Activated effector memory CD4-positive, alpha-beta T cell treated with anti-CD3 and anti-CD28 coated beads, Interleukin-2, amount 50 U/mL, for 16 hours (primary cell): ENCODE measurements around the gene DSCAM.

Experiments used
- DNase-seq: peaks from one replicate; pipeline ENCODE4 v3.0.0-alpha.2; 2020

DSCAM gene

DNA sequence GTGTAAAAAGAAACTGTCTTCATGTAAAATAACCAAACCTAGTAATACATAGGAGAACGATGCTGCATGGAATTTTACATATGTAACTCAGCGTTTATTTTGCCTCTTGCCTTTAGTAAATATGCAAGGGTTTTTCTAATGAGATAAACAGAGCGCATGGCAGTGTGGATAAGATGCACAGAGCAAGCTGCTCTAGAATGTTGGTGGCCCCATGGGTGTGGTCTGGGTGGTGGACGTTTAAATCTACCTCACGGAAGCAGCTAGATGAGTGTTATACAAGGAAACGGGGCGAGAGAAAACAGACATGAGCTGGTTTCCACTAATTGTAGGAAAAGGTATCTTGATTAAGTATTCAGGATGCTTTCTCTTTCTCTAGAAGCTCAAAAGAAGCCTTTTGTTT lies 205.9 kb downstream of the DSCAM start:
- no peak for DNase-seq

DNA sequence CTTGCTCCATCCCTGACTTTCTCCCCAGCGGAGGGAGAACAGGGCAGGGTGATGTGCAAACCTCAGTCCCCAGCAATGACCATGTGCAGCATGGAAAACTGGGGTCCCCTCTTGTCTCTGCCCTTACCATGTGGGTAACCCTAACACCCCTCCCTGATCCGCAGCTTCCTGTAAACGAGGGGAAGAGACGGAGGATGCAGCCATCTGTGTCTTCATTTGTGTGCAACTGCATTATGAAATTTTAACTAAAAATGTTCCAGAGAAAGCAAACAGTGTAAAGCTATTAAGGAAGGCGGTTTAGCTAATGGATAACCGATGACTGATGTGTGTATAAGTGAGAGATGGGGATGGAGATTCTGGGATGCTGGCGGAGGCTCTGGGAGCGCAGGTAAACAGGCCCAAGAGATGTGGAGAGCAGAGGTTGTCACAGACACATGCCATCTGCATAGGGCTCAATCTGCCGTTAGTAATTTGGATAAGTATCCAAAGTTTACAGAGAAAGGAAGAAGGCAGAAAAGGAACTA lies 206.6 kb downstream of the DSCAM start:
- no peak for DNase-seq

DNA sequence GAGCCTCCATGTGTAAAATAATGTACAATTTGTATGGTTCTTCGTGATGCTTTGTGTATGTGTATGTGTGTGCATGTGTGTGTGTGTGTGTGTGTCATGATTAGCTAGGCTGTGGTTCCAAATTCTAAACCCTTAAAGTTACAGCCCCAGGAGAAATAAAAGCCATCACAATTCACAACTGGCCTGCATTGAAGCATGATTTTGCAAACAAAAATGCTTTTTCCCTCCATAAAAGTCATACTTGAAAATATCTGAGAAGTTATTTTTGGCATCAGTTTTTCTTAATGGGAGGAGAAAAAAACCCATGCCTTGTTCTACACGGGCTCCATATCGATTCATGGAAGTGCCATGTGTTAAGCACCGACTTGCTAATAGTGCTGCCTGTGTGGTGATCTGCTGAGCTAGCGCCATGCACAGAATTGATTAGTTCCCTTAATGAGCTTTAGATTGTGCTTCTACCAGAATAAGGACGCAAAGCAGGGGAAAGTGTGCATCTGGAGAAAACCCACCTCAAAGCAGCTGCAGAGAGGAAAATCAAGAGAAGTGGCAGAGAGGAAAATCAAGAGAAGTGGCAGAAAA lies 207.3 kb downstream of the DSCAM start:
- DNase-seq: no peak

DNA sequence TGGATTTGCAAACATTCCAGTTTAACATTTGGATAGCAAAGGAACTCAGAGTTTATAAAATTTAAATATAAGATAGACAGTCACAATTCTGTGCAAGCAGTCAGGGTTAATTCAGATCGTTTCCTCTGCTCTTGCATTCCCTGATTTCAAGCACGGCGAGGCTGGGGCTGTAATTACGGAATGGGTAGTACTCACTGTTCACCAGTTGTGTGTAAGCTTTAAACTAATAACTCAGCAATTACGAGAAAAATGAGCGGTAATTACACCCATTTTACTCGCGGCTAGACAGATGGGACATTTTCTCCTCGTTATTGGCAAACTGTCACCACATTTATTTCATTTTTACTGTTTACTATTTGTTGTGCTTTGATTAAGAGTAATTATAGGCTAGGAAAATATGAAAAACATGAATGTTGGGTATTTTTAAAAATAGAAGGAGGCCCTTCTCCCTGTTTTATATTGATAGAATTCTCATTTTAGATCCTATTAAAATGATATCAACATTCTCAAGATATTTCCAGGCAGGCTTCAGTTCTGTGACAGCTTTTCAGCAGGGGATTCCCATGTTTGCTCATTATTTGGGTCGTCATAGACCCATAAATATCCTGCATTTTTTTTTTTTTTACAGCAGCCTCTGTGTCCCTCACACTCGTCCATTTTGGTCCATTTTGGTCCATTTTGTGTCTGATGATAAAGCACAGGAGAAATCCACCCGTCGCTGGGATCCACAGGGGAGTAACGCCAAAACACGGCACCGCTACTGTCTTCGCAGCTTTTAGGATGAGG lies 208.3 kb downstream of the DSCAM start:
- no peak for DNase-seq

DNA sequence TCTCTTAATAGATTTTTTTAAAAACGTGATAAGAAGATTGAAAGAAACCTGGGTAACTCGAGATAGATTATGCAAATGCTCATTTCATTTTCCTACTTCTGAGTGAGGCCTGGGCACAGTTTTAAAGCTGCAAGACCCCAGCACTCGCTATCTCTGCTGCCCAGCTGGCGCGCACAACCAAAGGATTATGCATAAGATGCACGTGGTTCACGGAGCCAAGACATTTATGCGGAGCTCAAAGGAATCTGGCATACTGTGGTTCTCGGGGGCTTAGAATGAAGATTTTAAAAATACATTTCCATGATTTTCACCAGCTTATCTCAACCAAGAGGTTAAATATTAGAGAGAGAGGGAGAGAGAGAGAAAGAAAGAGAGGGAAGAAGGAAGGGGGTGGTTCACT lies 210.9 kb downstream of the DSCAM start:
- no peak for DNase-seq

DNA sequence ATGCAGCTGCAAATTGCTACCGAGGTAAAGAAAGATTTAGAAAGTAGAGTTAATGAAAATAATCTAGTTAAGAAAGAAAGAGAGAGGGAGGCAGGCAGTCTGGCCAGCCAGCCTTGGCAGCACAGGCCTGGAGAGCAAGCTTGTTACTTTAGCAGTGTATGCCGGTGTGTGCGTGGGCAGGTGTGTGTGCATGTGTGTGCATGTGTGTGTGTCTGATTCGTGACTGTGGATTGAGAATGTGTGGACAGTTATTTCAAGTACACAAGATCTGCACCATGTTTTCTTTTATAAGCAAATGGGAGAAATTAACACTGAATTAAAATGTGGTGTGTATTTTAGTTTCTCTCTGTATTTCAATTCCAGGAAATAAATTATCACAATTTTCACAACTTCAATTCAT lies 211.6 kb downstream of the DSCAM start:
- DNase-seq: no peak

DNA sequence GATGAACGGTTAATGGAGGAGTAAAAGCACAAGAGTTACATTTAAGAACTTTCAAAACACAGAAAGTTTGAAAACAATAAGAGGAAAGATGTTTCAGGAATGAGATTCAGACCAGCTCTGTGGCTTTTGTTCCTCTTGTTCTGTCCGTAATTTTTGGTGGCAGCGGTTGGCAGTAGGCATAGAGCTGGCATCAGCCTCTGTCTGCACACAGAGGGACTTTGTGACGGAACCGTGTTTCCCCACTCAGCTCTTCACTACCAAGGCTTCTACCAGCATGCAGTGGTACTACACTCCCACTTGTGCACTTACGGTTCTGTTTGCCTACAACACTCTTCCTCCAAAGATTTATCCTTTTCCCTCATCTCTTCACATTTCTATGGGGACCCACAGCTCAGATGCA lies 212.8 kb downstream of the DSCAM start:
- no peak for DNase-seq

DNA sequence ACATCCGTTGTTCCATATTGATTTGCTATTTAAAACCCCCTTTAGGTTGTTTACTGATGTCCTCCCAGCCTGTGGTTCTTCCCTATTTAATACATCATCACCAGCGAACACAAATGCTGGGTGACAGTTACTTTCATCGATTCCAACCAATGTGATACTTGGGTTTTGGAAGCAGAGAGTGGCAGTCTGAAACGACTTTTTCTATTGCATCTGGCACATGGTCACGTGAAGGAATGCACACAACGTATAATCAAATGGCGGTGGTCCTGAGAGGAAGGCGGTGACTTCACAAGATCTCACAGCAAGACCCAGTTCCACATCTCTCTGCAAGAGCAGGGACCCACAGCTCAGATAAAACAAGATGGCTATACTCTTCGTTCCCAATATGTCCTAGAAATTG lies 213.9 kb downstream of the DSCAM start:
- no peak for DNase-seq

DNA sequence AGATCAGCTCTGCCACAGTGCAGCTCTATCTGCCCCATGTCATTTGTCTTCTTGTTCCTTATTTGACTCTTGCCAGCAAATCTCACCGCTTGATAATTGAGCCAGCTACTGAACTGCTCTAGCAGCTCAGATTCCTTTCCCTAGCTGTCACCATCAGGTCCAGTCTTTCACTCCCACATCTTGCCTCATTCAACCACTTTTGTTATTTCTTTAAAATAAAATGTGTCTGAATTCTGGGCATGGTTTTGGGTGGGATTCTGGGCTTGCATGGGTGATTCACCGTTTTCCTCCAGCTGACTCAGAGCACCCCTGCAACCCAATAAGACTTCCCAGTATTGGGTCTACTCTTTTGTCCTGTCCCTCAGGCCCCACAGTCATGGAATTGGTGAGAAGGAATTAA lies 215.7 kb downstream of the DSCAM start:
- DNase-seq: no peak

DNA sequence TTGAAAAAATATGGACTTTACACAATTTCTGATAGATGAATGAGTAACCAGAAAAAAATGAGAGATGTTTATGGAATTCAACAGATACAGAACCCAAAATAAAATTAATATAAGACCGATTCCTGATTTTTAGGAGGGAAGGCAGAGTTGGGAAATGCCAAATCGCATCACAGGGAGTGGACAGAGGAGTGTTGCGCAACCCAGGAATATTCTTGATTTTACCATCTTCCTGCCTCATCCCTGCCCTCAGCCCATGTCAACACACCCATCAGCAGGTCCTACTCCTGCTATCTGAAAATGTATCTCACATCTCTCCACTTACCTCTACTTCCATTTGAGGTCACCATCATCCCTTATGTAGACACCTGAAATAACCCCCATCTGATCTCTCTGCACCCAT lies 221.0 kb downstream of the DSCAM start:
- DNase-seq: no peak

DNA sequence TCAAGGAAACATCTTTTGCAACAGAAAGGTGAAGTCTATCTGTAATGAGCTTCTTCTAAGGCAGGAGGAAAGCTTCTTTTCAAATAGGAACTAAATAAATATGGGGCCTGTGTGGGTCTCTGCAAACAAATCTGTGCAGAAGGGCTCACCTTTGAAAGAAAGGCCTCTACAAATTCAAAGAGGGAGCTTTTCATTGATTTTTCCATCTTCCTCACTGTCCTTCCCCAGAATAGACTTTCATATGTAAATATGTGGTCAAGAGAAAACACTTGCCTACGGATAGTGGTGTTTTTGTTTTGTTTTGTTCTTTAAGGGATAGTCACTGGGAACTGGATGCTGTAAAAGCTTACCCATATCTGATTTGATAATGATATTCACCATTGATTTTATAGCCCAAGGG lies 223.4 kb downstream of the DSCAM start:
- no peak for DNase-seq

DNA sequence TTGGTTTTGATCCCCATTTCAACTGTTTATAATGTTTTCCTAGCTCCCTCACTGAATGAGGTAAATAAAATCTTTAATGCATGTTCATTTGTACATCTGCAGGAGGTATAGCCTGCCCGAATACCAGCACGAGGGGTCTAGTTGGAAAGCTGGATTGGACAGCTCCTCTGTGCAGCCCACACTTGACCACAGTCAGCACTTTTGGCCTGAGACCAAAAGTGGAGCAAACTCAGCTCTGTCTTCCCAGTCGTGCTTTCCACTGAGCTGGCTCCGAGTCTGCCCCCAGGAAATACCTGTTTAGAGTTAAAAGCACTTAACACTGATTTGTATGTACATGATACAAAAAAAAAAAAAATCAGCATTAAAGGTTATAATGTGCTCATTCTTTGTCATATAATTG lies 224.4 kb downstream of the DSCAM start:
- no peak for DNase-seq

DNA sequence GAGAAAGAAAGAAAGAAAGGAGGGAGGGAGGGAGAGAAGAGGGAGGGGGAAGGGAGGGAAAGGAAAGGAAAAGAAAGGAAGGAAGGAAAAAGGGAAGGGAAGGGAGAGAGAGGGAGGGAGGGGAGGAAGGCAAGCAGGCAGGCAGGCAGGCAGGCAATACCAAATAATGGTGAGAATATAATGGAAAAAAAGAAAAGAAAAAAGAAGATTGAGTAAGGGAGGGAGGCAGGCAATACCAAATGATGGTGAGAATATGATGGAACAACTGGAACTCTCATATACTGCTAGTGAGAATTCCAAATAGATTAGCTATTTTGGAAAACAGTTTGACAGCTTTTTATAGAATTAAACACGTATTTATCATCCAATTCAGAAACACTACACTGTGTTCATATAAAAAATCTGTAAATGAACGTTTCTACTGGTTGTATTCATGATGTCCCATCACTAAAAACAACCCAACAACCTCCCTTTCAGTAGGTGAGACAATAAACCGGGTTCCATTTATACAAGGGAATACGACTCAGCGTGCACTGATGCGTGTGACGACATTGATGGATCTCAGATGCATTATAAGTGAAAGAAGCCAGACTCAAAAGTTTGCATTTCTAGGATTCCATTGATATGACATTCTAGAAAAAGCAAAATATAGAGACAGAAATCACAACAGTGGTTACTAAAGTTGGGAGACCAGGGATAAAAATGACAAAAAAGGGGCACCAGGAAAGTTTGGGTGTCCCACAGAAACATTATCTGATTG lies 226.4 kb downstream of the DSCAM start:
- DNase-seq: no peak

DNA sequence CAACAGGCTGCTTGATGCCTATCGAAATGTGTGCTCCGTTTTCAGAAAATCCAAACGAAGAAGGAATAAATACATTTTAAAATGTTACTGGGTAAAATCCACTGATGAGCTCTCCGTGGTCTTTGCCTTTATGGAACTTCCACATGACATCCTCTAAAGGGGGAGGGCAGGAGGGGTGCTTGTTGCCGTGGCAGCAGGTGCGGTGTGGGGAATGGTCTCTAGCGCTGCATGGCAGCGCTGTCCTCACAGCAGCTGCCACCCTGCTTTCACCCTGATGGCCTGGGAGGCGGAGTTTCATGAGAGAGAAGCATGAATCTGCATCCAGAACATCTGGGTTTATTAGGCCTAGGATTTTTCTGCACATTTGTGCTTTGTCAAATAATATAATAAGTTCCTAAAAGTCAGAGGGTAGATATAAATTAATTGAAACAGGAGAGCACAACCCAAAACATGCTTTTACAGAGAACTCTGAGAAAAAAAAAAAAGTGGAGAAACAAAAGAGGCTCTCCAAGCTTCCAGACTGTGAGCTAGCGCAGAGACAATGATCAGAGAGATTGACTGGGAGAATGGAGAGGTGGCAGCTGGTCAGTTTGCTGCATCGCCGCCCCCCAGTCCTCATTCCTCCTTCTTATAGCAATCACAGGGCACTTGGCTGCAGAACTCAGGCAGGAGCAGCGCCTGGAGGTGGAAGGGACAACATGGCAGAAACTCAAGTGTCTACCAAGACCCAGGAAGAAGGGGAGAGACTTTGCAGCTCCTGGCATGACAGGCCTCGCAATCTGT lies 228.6 kb downstream of the DSCAM start:
- no peak for DNase-seq

DNA sequence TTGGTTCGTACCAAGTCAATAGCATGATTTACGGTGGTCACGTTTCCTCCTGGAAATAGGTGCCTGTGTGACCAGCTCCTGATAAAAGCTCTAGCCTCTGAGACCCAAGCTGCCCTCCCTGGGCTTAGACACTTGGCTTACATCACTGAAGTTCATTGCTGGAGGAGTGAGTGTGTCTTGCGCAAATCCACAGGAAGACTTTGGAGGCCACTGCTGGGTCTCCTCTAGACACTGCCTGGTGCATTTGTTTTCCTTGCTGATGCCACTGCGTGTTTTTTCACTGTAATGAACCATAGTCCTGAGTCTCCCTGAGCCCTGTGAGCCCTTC lies 230.6 kb downstream of the DSCAM start:
- DNase-seq: no peak

DNA sequence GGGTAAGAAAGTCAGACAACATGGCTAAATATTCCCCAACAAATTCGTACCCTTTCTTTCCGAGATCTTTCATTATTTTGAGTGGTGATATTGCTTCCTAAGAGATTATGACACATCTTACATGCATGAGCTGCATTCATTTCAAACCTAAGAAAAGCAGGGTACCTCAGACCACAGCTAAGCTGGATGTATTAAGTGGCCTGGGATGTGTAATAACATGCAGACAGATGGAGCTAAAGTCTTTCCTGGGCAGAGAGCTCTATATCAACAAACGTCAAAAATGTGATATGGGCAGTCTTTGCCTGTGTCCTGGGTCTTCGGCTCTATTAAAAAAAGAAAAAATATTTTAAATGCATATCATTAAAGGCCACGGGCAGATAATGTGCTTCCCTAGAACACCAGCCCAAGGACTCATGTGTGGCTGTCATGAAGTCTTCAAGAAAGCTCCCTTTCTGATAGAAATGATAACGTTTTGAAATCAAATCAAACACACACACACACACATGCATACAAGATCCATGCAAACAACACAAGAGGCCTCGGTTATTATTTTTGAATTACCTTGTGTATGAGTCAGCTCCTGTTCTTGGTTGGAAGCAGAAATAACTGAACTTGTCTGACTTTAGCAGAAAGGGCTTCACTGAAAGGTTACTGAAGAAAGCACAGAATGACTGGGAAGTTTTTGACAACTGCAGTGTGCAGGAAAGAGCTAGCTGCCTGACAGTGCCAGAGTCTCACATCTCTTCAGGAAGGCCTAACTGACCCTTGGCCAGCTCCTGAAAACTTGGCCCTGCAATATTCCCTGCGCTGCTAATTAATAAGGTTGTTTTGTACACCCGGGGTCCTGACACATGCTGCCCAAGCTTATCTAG lies 231.2 kb downstream of the DSCAM start:
- no peak for DNase-seq

DNA sequence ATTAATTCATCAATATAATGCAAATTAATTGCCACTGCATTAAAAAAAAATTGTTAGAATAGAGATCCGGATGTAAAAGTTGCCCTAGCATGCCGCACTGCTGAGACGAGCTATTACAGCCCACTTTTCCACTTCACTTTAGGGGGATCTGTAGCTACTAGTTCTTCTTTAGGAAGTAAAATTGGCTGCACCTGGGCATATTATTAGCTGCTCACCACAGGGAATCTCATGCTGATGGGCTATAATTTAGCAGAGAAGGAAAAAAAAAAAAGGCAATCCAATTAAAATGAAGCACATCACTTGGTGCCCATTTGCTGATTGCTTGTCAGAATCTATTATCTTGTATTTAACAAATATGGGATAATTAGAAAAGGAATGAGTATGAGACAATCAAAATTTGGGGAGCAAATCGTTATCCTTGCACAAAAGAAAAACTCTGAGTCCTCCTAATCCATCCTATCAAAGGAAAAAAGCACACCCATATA lies 233.4 kb downstream of the DSCAM start:
- no peak for DNase-seq

DNA sequence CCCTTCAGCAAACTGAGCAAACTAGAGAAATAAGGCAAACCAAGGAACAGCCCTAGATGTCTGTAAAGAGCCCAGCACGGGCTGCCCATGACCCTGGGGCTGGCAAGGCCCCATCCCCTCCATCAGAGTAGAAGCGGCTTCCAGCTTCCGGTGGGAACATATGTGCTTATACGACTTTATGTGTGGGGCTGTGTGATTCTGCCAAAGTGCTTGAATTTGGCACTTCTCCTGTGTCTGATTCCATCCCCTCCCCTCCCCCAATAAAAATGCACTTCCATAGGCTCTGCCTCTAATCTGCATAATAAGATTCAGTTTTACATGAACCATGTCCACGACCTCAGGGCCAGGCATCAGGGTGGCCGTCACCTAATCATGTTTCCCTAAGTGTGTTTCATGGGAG lies 236.6 kb downstream of the DSCAM start:
- no peak for DNase-seq

DNA sequence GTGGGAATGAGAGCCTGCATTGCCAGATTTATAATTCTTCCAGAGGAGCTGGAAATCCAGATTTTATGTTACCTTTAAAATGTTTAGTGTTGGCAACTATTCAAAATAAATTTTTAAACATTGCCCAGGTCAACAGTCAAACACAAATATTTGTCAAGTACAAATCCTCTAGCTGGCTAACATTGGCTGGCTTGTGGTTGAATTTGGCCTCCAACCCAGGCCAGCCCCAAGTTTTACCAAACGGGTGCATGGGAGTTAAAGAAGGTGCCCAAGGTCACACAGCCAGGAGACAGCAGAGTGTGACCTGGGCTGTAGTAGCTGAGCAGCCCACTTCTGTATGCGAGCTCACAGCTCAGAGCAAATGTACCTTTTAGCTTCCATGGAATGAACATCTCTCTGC lies 240.6 kb downstream of the DSCAM start:
- DNase-seq: no peak

DNA sequence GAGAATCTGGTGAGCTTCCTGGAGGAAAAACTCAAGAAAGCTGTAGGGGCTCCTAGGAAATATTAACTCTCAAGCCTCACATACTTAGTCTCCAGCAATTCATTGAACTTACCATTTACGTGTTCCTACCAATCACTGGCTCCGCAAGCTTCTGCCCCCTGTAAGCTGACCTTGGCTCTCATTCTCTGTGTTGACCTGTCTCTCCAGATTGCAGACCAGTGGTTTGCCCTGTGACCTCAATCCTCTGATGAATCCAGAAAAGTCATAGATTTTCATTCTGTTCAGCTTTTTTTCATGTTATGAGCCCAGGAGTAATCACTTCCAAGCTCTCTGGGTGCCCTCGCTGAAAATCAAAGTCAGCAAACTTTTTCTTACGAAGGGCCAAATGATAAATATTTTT lies 241.9 kb downstream of the DSCAM start:
- DNase-seq: no peak

DNA sequence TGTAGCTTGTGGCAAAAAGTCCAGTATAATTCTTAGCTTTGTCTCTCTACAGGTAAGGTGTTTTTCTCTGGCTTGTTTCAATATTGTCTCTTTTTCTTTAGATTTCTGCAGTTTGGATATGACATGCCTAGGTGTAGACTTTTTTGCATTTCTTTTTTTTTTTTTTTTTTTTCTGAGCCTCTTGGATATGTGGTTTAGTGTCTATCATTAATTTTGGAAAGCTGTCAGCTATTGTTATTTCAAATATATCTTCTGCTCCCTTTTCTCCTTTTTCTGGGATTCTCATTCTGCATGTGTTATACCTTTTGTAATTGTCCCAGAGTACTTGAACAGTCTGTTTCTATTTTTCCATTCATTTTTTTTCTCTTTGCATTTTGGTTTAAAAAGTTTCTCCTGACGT lies 243.2 kb downstream of the DSCAM start:
- no peak for DNase-seq

DNA sequence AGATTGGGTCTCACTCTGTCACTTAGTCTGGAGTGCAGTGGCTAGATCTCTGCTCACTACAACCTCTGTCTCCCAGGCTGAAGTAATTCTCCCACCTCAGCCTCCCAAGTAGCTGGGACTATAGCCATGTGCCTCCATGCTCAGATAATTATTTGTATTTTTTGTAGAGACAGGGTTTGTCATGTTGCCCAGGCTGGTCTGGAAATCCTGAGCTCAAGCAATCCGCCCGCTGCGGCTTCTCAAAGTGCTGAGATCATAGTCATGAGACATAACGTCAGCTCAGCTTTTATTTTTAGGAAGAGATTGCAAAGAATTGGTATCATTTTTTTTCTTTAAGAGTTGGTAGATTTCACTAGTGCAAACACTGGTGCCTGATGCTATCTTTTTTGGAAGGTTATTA lies 244.9 kb downstream of the DSCAM start:
- DNase-seq: no peak
